Naive B cell (primary cell): Measurements from ENCODE around the gene TOB1. TPM values are rescaled to one million over a fixed set of nuclear protein-coding genes. Genes with fewer than 3 reads are reported as not detected.

Experiments used
- ATAC-seq, 2 donors: fragments of 150-1000 bp; cut with Tn5 transposase; 2 replicates each; pipeline ENCODE4 v1.10.0; 2021; ENCODE audit warnings: low read depth in 2 of 2, mild to moderate bottlenecking in 2 of 2, moderate library complexity in 2 of 2
- DNase-seq: peaks from one replicate; pipeline ENCODE4 v3.0.0; 2022
- H3K27ac Mint-ChIP-seq, 6 donors: one replicate each; pipeline ENCODE4 v1.8.0; 2020 to 2022; ENCODE audit warnings: mild to moderate bottlenecking in 6 of 6, mixed read lengths in 6 of 6, moderate library complexity in 5 of 6, inconsistent platforms in 2 of 6
- H3K27me3 Mint-ChIP-seq, 3 donors: one replicate each; pipeline ENCODE4 v1.8.0; 2021 to 2022; ENCODE audit warnings: mixed read lengths in 3 of 3, mild to moderate bottlenecking in 1 of 3
- H3K36me3 Mint-ChIP-seq, 2 donors: one replicate each; pipeline ENCODE4 v1.8.0; 2020 to 2022; ENCODE audit warnings: mixed read lengths in 2 of 2, inconsistent platforms in 1 of 2, mild to moderate bottlenecking in 1 of 2
- H3K4me1 Mint-ChIP-seq, 3 donors: one replicate each; pipeline ENCODE4 v1.8.0; 2020 to 2022; ENCODE audit warnings: mixed read lengths in 3 of 3, inconsistent platforms in 1 of 3, mild to moderate bottlenecking in 1 of 3, moderate library complexity in 1 of 3
- H3K4me3 Mint-ChIP-seq, 8 donors: one replicate each; pipeline ENCODE4 v1.8.0; 2020 to 2022; ENCODE audit warnings: mild to moderate bottlenecking in 8 of 8, mixed read lengths in 8 of 8, moderate library complexity in 8 of 8, inconsistent platforms in 2 of 8
- H3K9me3 Mint-ChIP-seq, 7 donors: one replicate each; pipeline ENCODE4 v1.8.0; 2020 to 2022; ENCODE audit warnings: mixed read lengths in 7 of 7, mild to moderate bottlenecking in 5 of 7, inconsistent platforms in 2 of 7, moderate library complexity in 1 of 7
- polyA plus RNA-seq, 6 donors: library from polyadenylated mRNA; unstranded; fragments of 300-500 nt; fragmentation: Illumina TruSeq; gene quantifications; one replicate each; pipeline ENCODE4 v1.2.3, GENCODE V29; 2021; ENCODE audit warnings: low read depth in 6 of 6

TOB1 gene, protein sequence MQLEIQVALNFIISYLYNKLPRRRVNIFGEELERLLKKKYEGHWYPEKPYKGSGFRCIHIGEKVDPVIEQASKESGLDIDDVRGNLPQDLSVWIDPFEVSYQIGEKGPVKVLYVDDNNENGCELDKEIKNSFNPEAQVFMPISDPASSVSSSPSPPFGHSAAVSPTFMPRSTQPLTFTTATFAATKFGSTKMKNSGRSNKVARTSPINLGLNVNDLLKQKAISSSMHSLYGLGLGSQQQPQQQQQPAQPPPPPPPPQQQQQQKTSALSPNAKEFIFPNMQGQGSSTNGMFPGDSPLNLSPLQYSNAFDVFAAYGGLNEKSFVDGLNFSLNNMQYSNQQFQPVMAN
- polyA plus RNA-seq: 10 to 100 TPM in 1 of 6 donors, 1 to 10 TPM in 5; 1.9 to 14.2 (median 9.3) TPM

DNA sequence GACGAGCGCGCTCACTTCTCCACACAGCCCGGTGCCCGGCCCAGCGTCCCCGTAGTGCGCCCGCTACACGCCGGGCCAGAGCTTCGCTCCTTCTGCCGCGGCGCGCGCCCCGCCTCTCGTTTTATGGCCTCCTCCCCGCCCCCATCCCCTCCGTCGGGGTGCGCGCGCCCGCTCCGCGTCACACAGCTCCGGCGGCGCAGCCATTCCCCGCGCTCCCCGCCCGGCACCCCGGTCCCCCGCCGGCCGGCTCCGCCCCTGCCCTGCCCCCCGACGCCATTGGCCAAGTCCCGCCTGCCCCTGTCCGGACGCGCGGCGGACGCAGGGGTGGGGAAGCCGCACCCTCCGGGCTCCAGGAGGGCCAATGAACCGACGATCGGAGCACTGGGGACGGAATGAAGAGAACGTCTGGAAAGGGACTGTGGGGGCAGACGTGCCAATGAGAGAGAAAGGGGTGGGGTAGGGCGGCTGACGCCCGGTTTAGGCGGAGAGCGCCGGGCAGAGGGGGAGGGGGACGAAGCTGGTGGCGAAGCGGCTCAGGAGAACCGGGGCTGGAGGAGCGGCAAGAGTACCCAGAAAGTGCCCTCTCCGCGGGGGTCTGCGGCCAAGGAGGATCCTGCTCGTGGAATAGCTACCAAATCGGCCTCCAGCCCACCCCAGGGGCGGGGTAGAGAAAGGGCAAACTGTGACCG is at the start of gene TOB1:
Gene TOB1 (minus strand): TSS at position 94 of the 689 bp plus-strand sequence. CDS start 2,337 bp downstream, outside the sequence.
- peak; percentile 95 for DNase-seq
- H3K4me3 Mint-ChIP-seq: peak within 1 kb of the TSS; percentile 89 to 99 (median 98)
- H3K36me3 Mint-ChIP-seq: peaks cover 0 to 8% of the 10 kb centered on the region in 2 donors
- no peaks in the 10 kb centered on the region for H3K27me3 Mint-ChIP-seq
- peaks cover 28 to 46% (median 35%) of the 10 kb centered on the region in 3 donors for H3K4me1 Mint-ChIP-seq
- peaks cover 0 to 3% (median 0%) of the 10 kb centered on the region in 7 donors for H3K9me3 Mint-ChIP-seq
- H3K27ac Mint-ChIP-seq: peak within 1 kb of the TSS; percentile 97 to 100 (median 99)
- peak; percentile 71 to 72 for ATAC-seq

DNA sequence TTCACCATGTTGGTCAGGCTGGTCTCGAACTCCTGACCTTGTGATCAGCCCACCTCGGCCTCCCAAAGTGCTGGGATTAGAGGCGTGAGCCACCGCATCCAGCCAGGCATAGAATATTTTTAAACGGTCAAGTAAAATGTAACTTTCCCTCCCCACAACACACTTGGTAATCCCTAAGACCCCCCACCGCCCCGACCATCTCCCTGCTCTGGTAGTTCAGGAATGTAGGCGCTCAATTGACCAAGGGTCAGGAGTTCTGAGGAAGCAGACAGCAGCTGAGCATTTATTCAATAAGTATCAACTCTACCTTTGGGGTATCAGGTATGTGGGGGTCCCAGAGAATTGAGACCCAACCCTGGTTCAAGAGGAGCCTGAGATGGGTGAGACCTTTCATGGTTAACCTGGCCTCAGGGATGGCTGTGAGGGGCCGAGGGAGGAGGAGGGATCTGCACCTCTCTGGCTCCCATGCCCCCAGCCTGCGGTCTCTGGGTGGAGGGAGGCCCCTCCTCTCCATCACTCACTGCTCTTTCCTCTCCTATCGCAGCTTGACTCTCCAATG is 48.4 kb upstream of the TOB1 start:
- peaks cover 2 to 6% (median 5%) of the 10 kb centered on the region in 3 donors for H3K4me1 Mint-ChIP-seq
- H3K9me3 Mint-ChIP-seq: no peaks in the 10 kb centered on the region
- DNase-seq: no peak
- no peak overlapping the region for H3K4me3 Mint-ChIP-seq
- ATAC-seq: no peak
- H3K27me3 Mint-ChIP-seq: peaks cover 0 to 6% (median 5%) of the 10 kb centered on the region in 3 donors
- no peaks in the 10 kb centered on the region for H3K36me3 Mint-ChIP-seq
- H3K27ac Mint-ChIP-seq: peak overlapping the region in 2 of 6 donors; percentile 63 to 80

DNA sequence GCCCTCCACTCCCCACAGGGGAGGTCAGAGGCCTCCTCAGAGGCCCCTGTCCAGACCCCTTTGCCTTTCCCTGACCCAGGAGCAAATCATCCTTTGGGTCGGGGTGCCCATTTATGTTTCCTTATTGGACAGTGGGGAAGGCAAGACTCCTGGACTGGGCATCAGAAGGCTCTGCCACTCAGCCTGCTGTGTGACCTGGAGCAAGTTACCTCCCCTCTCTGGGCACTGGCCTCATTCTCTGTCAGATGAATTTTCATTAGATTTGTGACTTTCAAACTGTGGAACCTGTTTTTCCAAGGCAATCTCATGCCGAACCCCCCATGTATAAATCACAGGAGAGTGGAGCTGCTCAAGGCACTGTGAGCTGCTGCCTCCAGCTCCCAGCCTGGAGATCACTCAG is 47.0 kb upstream of the TOB1 start:
- Mint-ChIP-seq H3K36me3 (no peaks in the 10 kb centered on the region), H3K4me1 (no peaks in the 10 kb centered on the region), H3K9me3 (peaks cover 0 to 2% (median 0%) of the 10 kb centered on the region in 7 donors), H3K4me3 (no peak overlapping the region), H3K27me3 (peaks cover 0 to 2% (median 0%) of the 10 kb centered on the region in 3 donors), H3K27ac (no peak overlapping the region)
- ATAC-seq (no peak), DNase-seq (no peak)

DNA sequence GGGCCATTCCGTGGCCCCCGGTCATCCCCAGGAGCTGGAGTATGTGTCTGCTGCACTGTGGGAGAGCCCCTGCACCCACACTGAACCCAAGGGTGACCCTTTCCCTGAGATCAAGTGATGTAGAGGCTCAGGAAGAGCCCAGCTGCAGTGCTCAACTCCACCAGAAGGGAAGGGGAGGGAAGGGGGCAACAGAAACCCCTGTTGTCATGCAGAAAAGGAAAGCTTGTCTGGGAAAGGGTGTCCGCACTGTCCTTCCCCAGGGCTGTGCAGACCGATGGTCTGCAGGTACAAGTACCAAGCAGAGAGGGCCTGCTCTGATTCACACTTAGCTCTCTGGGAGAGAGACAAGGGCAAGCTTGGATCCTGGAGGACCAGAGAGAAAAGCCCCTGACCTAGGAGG is 45.7 kb upstream of the TOB1 start:
- H3K27ac Mint-ChIP-seq: no peak overlapping the region
- no peaks in the 10 kb centered on the region for H3K36me3 Mint-ChIP-seq
- H3K9me3 Mint-ChIP-seq: peaks cover 0 to 2% (median 0%) of the 10 kb centered on the region in 7 donors
- no peaks in the 10 kb centered on the region for H3K27me3 Mint-ChIP-seq
- no peaks in the 10 kb centered on the region for H3K4me1 Mint-ChIP-seq
- H3K4me3 Mint-ChIP-seq: no peak overlapping the region
- no peak for DNase-seq
- ATAC-seq: no peak

DNA sequence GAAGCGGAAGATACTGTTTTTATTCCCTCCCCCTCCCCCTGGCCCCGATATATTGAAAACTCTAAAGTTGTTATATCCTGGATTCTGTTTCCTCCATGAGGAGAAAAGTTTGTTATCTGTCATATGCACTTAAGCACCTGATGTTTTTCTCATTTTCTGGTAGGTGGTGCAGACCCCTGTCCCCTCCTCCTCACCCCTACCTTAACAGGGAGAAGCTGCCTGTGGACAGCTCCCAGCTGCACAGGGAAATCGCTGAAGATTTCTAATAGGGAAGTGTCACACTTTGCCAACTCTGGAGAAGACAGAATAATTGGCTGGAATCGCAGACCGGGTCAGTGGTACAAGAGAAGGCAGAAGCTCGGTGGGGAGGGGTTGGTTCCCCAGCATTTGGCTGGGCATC is 45.3 kb upstream of the TOB1 start:
- Mint-ChIP-seq H3K27ac (peak overlapping the region in 1 of 6 donors; percentile 66), H3K4me1 (no peaks in the 10 kb centered on the region), H3K4me3 (no peak overlapping the region), H3K9me3 (peaks cover 0 to 2% (median 0%) of the 10 kb centered on the region in 7 donors), H3K36me3 (no peaks in the 10 kb centered on the region), H3K27me3 (no peaks in the 10 kb centered on the region)
- DNase-seq (no peak), ATAC-seq (no peak)

DNA sequence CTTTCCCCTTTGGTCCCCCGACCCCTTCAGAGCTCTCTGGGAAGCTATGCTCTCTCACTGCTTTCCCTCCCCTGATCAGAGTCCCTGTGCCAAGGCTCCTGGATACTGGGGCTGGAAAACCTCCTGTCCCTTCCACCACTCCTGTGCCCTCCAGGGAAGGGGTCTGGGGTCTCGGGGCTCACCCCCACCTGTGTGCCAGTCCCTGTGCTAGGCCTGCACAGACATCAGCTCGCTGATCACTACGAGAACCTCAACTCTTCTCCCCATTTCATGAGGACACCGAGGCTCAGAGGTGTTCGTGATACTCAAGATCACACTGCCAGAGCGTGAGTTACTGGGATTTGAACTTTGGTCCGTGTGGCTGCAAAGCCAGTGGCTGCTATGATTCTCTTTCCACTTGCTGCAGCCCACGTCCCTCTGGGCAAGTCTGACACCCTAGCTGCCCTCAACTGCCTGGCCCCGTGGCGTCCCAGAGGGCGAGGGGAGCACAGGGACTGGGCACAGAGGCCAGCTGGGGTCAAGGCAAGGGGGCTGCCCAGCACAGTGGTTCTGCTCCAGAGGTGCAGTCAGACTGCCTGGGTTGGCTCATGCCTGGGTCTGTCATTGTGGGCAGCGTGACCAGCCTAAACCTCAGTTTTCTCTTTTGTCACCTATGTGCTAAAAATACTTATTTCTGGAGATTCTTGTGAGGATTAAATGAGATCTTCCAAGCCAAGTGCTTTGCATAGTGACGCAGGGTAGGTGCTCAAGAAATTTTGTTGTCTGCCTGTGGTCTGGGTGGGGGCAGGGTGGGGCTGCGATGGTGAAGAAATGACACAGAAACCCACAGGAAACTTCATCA is 43.8 kb upstream of the TOB1 start:
- ATAC-seq (no peak), DNase-seq (no peak)
- Mint-ChIP-seq H3K27me3 (no peaks in the 10 kb centered on the region), H3K9me3 (peaks cover 0 to 2% (median 0%) of the 10 kb centered on the region in 7 donors), H3K4me3 (no peak overlapping the region), H3K36me3 (no peaks in the 10 kb centered on the region), H3K4me1 (peaks cover 0 to 6% (median 0%) of the 10 kb centered on the region in 3 donors), H3K27ac (no peak overlapping the region)

DNA sequence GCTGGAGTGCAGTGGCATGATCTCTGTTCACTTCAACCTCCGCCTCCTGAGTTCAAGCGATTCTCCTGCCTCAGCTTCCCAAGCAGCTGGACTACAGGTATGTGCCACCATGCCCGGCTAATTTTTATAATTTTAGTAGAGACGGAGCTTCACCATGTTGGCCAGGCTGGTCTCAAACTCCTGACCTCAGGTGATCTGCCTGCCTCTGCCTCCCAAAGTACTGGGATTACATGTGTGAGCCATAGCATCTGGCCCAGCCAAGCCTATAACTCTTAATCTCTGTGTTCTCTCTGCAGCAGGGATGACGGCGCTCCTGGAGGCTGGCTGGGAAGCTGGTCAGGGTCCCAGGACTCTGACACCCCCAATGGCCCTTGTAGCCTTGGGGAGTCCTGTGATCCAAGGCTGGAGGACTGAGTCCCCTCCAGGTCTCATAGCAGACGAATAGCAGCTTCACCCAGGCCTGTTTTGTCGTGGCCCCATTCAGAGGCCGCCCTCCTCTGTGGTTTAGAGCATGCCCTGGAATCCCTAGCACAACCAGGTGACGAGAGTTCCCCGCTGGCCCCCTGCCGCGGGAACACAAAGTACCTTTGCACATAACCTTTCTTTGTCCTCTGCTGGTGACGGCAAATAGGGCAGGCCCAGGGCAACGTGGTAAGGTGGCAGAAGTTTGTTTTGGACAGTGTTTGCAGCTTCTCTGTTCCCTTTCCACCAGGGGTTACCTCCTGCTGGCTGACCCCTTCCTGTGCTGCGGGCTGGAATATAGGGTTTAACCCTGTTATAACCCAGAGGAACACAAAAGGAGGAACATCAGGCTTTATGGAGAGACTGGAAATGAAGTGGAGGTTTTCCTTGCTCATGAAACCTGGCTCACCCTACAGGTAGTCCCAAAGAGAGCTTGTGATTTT is 43.0 kb upstream of the TOB1 start:
- ATAC-seq: no peak
- Mint-ChIP-seq H3K4me1 (peaks cover 0 to 6% (median 0%) of the 10 kb centered on the region in 3 donors), H3K27ac (peak overlapping the region in 2 of 6 donors; percentile 56 to 85), H3K27me3 (no peaks in the 10 kb centered on the region), H3K36me3 (no peaks in the 10 kb centered on the region), H3K4me3 (no peak overlapping the region), H3K9me3 (peaks cover 0 to 2% (median 0%) of the 10 kb centered on the region in 7 donors)
- DNase-seq: no peak

DNA sequence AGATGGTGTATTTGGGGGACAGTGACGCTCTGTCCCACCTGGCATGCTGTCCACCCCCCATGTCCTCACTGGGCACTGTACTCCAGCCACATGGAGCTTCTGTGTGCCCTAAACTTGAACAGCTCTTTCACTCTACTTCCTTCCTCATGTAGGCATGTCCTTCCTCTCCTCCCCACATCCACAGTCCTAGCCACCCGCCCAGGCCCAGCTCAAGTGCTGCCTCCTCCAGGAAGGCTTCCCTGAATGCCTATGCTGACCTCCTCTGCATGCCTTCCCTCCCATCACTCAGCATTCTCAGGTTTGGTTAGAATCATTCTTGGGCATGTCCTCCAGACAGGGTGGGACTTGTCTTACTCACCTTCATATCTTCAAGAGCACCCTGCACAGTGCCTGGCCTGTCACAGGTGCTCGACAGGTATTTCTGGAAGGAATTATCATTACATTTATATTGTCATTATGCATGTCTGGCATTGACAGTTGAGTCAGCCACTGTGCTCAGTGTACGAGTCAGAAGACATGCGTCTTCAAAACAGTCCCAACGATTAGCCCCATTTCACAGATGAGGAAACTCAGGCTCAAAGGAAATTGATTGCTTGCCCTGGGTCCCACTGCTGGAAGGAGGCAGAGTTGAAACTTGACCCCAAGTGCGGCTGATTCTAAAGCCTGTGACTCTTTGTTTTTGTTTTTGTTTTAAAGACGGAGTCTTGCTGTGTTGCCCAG is 42.1 kb upstream of the TOB1 start:
- DNase-seq: no peak
- H3K4me3 Mint-ChIP-seq: no peak overlapping the region
- peak overlapping the region in 2 of 6 donors; percentile 53 to 62 for H3K27ac Mint-ChIP-seq
- peaks cover 0 to 6% (median 0%) of the 10 kb centered on the region in 3 donors for H3K4me1 Mint-ChIP-seq
- H3K9me3 Mint-ChIP-seq: peaks cover 0 to 2% (median 0%) of the 10 kb centered on the region in 7 donors
- H3K36me3 Mint-ChIP-seq: no peaks in the 10 kb centered on the region
- H3K27me3 Mint-ChIP-seq: no peaks in the 10 kb centered on the region
- no peak for ATAC-seq

DNA sequence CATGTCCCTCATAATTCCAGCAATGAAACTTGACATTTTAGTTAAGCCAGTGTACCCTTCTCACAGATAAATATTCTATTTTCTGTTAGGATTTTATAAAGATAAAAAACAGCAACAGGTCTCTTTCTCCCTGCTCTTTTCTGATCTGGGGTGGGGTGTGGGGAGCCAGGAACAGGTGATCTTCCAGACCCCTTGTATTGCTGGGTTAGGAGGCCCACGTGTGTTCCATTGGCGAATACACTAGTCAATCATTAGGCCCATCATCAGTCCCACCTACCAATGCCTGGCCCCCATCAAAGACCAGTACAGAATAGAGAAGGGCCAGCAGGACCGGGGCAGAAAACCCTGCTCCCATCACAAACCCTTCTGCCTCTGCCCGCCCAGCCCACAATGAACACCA is 40.3 kb upstream of the TOB1 start:
- Mint-ChIP-seq H3K9me3 (peaks cover 0 to 2% (median 0%) of the 10 kb centered on the region in 7 donors), H3K4me3 (no peak overlapping the region), H3K4me1 (peaks cover 0 to 6% (median 0%) of the 10 kb centered on the region in 3 donors), H3K36me3 (no peaks in the 10 kb centered on the region), H3K27ac (no peak overlapping the region), H3K27me3 (no peaks in the 10 kb centered on the region)
- DNase-seq (no peak), ATAC-seq (no peak)

DNA sequence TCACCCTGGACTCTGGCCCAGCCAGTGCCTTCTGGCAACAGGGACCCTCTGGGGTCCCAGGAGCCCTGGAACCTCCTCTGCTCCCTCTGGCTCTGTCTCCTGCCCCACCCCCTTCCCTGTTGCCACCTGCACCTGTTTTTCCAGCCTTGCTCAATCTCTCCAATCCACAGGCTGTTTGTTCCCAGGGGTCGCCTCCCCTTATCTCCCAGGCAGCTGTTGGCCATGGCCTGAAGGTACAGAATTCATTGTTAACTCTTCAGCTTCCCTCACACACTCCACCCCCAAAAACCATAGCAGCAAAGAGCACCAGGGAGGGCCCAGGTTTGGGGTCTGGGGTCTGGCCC is 39.3 kb upstream of the TOB1 start:
- Mint-ChIP-seq H3K27ac (no peak overlapping the region), H3K4me1 (peaks cover 0 to 6% (median 0%) of the 10 kb centered on the region in 3 donors), H3K4me3 (no peak overlapping the region), H3K36me3 (no peaks in the 10 kb centered on the region), H3K27me3 (no peaks in the 10 kb centered on the region), H3K9me3 (peaks cover 0 to 2% (median 0%) of the 10 kb centered on the region in 7 donors)
- ATAC-seq: no peak
- no peak for DNase-seq

DNA sequence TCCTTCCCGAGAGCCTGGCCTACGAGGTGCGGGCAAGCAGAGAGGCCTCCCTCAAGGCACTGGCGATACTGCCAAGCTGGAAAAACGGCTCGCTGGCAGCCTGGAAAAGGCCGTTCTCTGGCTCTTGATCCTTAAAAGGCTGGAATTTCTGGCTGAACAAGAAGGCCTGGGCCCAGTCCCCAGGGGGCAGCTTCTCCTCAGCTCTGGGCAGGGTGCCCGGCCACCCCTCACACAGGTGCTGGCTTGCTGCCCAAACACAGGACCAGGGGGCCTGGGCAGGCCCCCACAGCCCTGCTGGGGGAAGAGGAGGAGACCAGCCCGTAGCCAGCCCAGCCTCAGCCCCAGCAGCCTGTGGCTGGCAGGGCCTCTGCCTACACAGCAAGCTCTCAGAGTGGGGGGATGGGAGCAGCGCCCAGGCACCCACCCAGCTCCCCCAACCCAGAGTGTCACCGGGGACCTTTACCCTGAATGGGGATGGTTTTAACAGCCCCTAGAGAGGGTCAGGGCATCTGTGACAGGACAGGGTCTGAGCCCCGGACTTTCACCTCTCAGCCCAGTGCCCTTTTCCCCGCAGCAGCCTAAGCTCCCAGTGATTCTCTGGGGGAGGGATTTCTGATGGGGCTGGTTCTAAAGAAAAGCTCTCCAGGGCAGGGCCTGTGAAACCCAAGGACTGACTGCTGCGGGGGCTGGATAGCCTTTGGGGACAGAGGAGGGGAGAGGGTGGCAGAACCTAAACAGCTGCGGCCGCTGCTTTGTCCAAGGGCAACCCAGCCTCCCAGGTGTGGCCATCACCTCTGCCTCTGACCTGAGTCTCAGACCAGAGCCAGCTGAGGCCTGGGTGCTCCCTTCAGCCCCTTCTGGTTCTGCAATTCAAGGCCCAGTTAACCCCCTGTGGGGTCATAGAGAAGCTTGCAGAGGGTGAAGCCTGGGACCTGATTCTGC is 38.6 kb upstream of the TOB1 start:
- H3K27ac Mint-ChIP-seq: no peak overlapping the region
- no peaks in the 10 kb centered on the region for H3K36me3 Mint-ChIP-seq
- H3K4me1 Mint-ChIP-seq: peaks cover 0 to 6% (median 0%) of the 10 kb centered on the region in 3 donors
- H3K27me3 Mint-ChIP-seq: no peaks in the 10 kb centered on the region
- no peak for ATAC-seq
- peaks cover 0 to 2% (median 0%) of the 10 kb centered on the region in 7 donors for H3K9me3 Mint-ChIP-seq
- no peak for DNase-seq
- H3K4me3 Mint-ChIP-seq: no peak overlapping the region
